Erythroblast (primary cell): ENCODE results near the gene RNASE7.

Source experiments
- GATA1 ChIP-seq: IDR thresholded peaks from 2 replicates; pipeline ENCODE4 v1.6.1; 2011; ENCODE audit warnings: low read depth, mild to moderate bottlenecking, control low read depth, low read length, moderate library complexity
- POLR2A ChIP-seq: IDR thresholded peaks from 2 replicates; pipeline ENCODE4 v1.6.1; 2011; ENCODE audit warnings: mild to moderate bottlenecking, low read length

DNA sequence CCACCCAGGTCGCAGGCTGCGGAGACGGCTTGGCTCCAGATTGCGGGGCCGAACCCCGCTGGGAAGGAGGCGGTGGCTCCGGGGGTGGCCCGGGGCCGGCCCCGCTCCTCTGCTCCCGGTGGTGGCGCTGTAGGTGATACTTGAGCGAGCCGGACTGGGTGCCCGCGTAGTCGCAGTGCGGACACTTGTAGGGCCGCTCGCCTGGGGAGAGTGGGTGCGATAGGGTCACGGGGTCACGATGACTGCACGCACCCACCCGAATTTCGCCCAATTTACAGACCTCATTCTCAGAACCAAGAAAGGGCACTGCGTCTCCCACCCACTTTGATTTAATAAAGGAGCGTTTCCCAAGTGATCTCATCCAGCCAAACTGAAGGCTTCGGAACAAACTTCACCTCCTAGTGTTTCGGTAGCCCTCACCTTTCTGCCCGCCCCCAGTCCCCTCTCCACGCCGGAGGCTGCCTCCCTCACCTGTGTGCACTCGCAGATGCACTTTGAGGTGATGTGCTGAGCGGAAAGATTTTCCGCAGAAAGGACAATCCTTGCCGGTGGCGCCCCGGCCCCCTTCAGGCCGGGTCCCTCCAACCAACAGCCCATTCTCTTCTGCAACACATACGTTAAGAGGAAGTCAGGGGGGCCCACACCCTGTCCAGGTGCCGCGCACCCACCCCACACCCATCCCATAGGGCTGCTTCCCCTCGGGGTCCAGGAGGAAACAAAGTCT, 48.9 kb downstream of the RNASE7 start:
- no peak for TF ChIP-seq POLR2A
- TF ChIP-seq GATA1 = no peak
